Hematopoietic multipotent progenitor cell treated with erythropoietin and hydrocortisone succinate and interleukin-3 and kit ligand, for 17 days (in vitro differentiated cells): ENCODE data around the gene GPC6.

Experiments
- DNase-seq: peaks from one replicate; pipeline ENCODE4 v3.0.0-alpha.2; 2015; ENCODE audit warnings: low spot score

The GPC6 gene

GRCh38 chr13:93685900-93686299 is 459.3 kb downstream of the GPC6 start:
- DNase-seq, result no peak

GRCh38 chr13:93686399-93686798 is 459.8 kb downstream of the GPC6 start:
- no peak for DNase-seq

GRCh38 chr13:93687261-93687660 is 460.7 kb downstream of the GPC6 start:
- no peak for DNase-seq

- DNase-seq, result no peak
Measured at GRCh38 chr13:93689333-93689732, 462.7 kb downstream of the GPC6 start.

GRCh38 chr13:93690139-93690538 is 463.5 kb downstream of the GPC6 start:
- DNase-seq, result no peak

GRCh38 chr13:93698016-93698613 is 471.5 kb downstream of the GPC6 start:
- DNase-seq, result no peak

GRCh38 chr13:93700115-93700514 is 473.5 kb downstream of the GPC6 start:
- DNase-seq, result no peak

GRCh38 chr13:93708308-93709075 is 481.9 kb downstream of the GPC6 start:
- no peak for DNase-seq

- no peak for DNase-seq
Measured at GRCh38 chr13:93709506-93710244, 483.1 kb downstream of the GPC6 start.

GRCh38 chr13:93714171-93714570 is 487.6 kb downstream of the GPC6 start:
- no peak for DNase-seq

- no peak for DNase-seq
Measured at GRCh38 chr13:93715866-93716265, 489.3 kb downstream of the GPC6 start.

- no peak for DNase-seq
Measured at GRCh38 chr13:93716623-93717022, 490.0 kb downstream of the GPC6 start.

- DNase-seq, result no peak
Measured at GRCh38 chr13:93721483-93721882, 494.9 kb downstream of the GPC6 start.

- DNase-seq, result no peak
Measured at GRCh38 chr13:93723316-93723715, 496.7 kb downstream of the GPC6 start.

- DNase-seq, result no peak
Measured at GRCh38 chr13:93724187-93724586, 497.6 kb downstream of the GPC6 start.

- no peak for DNase-seq
Measured at GRCh38 chr13:93726173-93726957, 499.8 kb downstream of the GPC6 start.

- no peak for DNase-seq
Measured at GRCh38 chr13:93727211-93728141, 500.9 kb downstream of the GPC6 start.

- no peak for DNase-seq
Measured at GRCh38 chr13:93729383-93729782, 502.8 kb downstream of the GPC6 start.

- no peak for DNase-seq
Measured at GRCh38 chr13:93730780-93731179, 504.2 kb downstream of the GPC6 start.

GRCh38 chr13:93732186-93732585 is 505.6 kb downstream of the GPC6 start:
- DNase-seq, result no peak

GRCh38 chr13:93736081-93736480 is 509.5 kb downstream of the GPC6 start:
- no peak for DNase-seq
